Fibroblast of lung (primary cell): ENCODE measurements around the gene CDKN2B-AS1.

Experiments used
- CTCF ChIP-seq, 2 donors: IDR thresholded peaks in 1 of 2; conservative IDR thresholded peaks in 1 of 2; 1 replicate in 1 of 2; 2 replicates in 1 of 2; pipeline ENCODE4 v1.5.1; 2011 to 2012; ENCODE audit warnings: low read length in 2 of 2, control low read depth in 1 of 2, inconsistent platforms in 1 of 2, low read depth in 1 of 2, mild to moderate bottlenecking in 1 of 2
- EZH2 ChIP-seq: IDR thresholded peaks from 2 replicates; pipeline ENCODE4 v1.5.1; 2012; ENCODE audit warnings: low read length, control low read depth, mild to moderate bottlenecking; ENCODE audit errors: missing control alignments

GRCh38 chr9:22100626-22101025 lies 106.0 kb downstream of the CDKN2B-AS1 start:
- TF ChIP-seq CTCF (conservative IDR thresholded peaks at IDR 0.05 in 1 of 2, IDR thresholded peaks at IDR 0.05 in 1 of 2; ENCODE audit: low read depth in 1 of 2, low read length in 2 of 2), result no peak
- TF ChIP-seq EZH2, result no peak
